ENCODE results near the gene GNB5. TPM values are rescaled to one million over a fixed set of nuclear protein-coding genes. Genes with fewer than 3 reads are reported as not detected.

The GNB5 gene
- total RNA-seq, 1 experiment from 2014 or later = 29.8 TPM

GRCh38 chr15:52099651-52100272 is 91.4 kb downstream of the GNB5 start:
- Histone ChIP-seq H3K4ac (ENCODE audit: low read depth, low read length) (no peak overlapping the region), H3K79me2 (ENCODE audit: insufficient read depth, low read length) (no peaks in the 10 kb centered on the region), H3T11ph (ENCODE audit: low read length) (no peak overlapping the region), H3K9me3 (ENCODE audit: control insufficient read depth, low read depth, low read length) (no peaks in the 10 kb centered on the region), H3K14ac (ENCODE audit: insufficient read depth, low read length) (no peak overlapping the region), H2AFZ (ENCODE audit: low read length) (no peak overlapping the region), H3K9ac (ENCODE audit: extremely low read depth, insufficient read length, low read length) (no peak overlapping the region), H2BK15ac (ENCODE audit: low read depth, low read length) (no peak overlapping the region), H2BK120ac (ENCODE audit: low read depth, low read length, poor library complexity, severe bottlenecking) (no peak overlapping the region), H3K23ac (ENCODE audit: insufficient read length, low read depth, low read length) (no peak overlapping the region), H3K27me3 (ENCODE audit: insufficient read depth, low read length) (no peaks in the 10 kb centered on the region), H3K23me2 (ENCODE audit: insufficient read length, low read depth, low read length, poor library complexity, severe bottlenecking) (no peaks in the 10 kb centered on the region), H4K8ac (replicated peaks; ENCODE audit: insufficient read length, low read depth, low read length) (no peak overlapping the region), H2AK5ac (ENCODE audit: insufficient read length, low read length) (no peak overlapping the region), H3K79me1 (ENCODE audit: insufficient read depth, low read depth, low read length, poor library complexity, severe bottlenecking) (no peaks in the 10 kb centered on the region), H4K5ac (ENCODE audit: insufficient read length, low read depth, low read length) (no peak overlapping the region), H3K27ac (ENCODE audit: insufficient read length, low read depth, low read length) (no peak overlapping the region), H4K20me1 (ENCODE audit: control insufficient read depth, insufficient read depth, insufficient read length) (no peaks in the 10 kb centered on the region), H2BK12ac (ENCODE audit: insufficient read length, low read depth, low read length) (no peak overlapping the region), H4K91ac (ENCODE audit: insufficient read length, low read depth, low read length) (no peak overlapping the region), H3K18ac (ENCODE audit: insufficient read length, low read depth, low read length) (no peak overlapping the region), H3K4me1 (ENCODE audit: insufficient read depth, low read length) (no peaks in the 10 kb centered on the region), H3K56ac (ENCODE audit: insufficient read length, low read depth, low read length) (no peak overlapping the region), H2BK20ac (ENCODE audit: low read depth, low read length, poor library complexity, severe bottlenecking) (no peak overlapping the region), H2BK5ac (ENCODE audit: insufficient read length, low read length) (no peak overlapping the region), H3K4me2 (ENCODE audit: insufficient read depth, insufficient read length, low read length) (no peak overlapping the region)
- H3K36me3 Mint-ChIP-seq (ENCODE audit: insufficient read depth in 1 of 3, low read depth in 3 of 3) = no peaks in the 10 kb centered on the region
- H3K4me3 Mint-ChIP-seq = no peak overlapping the region
- no peak for DNase-seq
- H3K9me3 Mint-ChIP-seq = no peaks in the 10 kb centered on the region
- H3K4me1 Mint-ChIP-seq = peaks cover 0 to 3% of the 10 kb centered on the region in 2 experiments; a peak in 1 of 4 replicates
- no peak for TF ChIP-seq CTCF (conservative IDR thresholded peaks at IDR 0.05)
- WGBS (ENCODE audit: extremely low coverage, insufficient read length, low lambda C conversion rate) = 100% methylated on average over 1 of the region's 15 CpGs
- no peaks in the 10 kb centered on the region for H3K27me3 Mint-ChIP-seq (ENCODE audit: low read depth)
- H3K27ac Mint-ChIP-seq = no peak overlapping the region

Data from H9 (cell line).